GM18907 (cell line): Measurements from ENCODE around the gene PGP.

Experiments
- ATAC-seq: cut with Tn5 transposase; IDR thresholded peaks from one replicate; pipeline ENCODE4 v1.9.1; 2021; ENCODE audit warnings: mild to moderate bottlenecking, moderate library complexity; ENCODE audit not compliant: unreplicated experiment

The PGP gene

GRCh38 chr16:2200313-2200712 lies 14.3 kb downstream of the PGP start:
- no peak for ATAC-seq

- no peak for ATAC-seq
Measured at GRCh38 chr16:2199621-2200139, 15.0 kb downstream of the PGP start.

- no peak for ATAC-seq
Measured at GRCh38 chr16:2199095-2199494, 15.5 kb downstream of the PGP start.

- no peak for ATAC-seq
Measured at GRCh38 chr16:2198283-2198682, 16.4 kb downstream of the PGP start.

GRCh38 chr16:2197765-2198164 lies 16.9 kb downstream of the PGP start:
- ATAC-seq = no peak

GRCh38 chr16:2196981-2197511 lies 17.6 kb downstream of the PGP start:
- no peak for ATAC-seq

GRCh38 chr16:2196162-2196980 lies 18.3 kb downstream of the PGP start, which contains the start of gene CASKIN1:
Gene CASKIN1, minus strand, starts transcription at chr16:2196605. Its CDS starts 173 bp downstream, at chr16:2196432.
- ATAC-seq = no peak

GRCh38 chr16:2195322-2196161 lies 19.1 kb downstream of the PGP start:
- ATAC-seq = no peak

- no peak for ATAC-seq
Measured at GRCh38 chr16:2194852-2195321, 19.8 kb downstream of the PGP start.

GRCh38 chr16:2194166-2194834 lies 20.3 kb downstream of the PGP start:
- ATAC-seq = no peak

GRCh38 chr16:2191446-2191706 lies 23.3 kb downstream of the PGP start:
- ATAC-seq = no peak

- no peak for ATAC-seq
Measured at GRCh38 chr16:2190659-2191445, 23.8 kb downstream of the PGP start.

- ATAC-seq = no peak
Measured at GRCh38 chr16:2190002-2190658, 24.5 kb downstream of the PGP start.

GRCh38 chr16:2189252-2189893 lies 25.3 kb downstream of the PGP start:
- no peak for ATAC-seq

GRCh38 chr16:2188395-2188794 lies 26.2 kb downstream of the PGP start:
- no peak for ATAC-seq

GRCh38 chr16:2187212-2187611 lies 27.4 kb downstream of the PGP start:
- ATAC-seq = no peak

GRCh38 chr16:2186505-2186904 lies 28.1 kb downstream of the PGP start:
- no peak for ATAC-seq

- no peak for ATAC-seq
Measured at GRCh38 chr16:2186064-2186463, 28.6 kb downstream of the PGP start.

- no peak for ATAC-seq
Measured at GRCh38 chr16:2184962-2185361, 29.7 kb downstream of the PGP start.
